Measurements from ENCODE around the gene ANGPTL4. TPM values are rescaled to one million over a fixed set of nuclear protein-coding genes. Genes with fewer than 3 reads are reported as not detected.

ANGPTL4 gene
- total RNA-seq, 1 donor = 4.4 TPM

DNA sequence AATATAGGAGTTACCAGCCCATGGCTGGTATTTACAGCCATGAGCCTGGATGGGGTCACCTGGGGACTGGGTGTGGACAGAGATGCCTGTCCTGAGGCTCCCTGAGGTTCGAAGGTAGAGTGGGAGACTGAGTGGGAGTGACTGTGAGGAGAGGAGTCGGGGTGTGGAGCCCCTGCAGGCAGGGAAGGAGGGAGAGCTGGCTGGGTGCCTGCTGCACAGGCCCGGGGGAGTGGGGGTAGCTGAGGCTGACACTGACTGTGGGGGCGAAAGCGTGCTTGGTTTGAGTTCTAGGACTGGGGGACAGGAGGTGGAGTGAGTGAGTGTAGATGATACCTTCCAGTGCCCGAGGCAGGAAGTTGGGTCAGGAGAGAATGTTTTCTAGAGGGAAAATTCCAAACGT lies 33.3 kb downstream of the ANGPTL4 start:
- TF ChIP-seq, protein P1, sequence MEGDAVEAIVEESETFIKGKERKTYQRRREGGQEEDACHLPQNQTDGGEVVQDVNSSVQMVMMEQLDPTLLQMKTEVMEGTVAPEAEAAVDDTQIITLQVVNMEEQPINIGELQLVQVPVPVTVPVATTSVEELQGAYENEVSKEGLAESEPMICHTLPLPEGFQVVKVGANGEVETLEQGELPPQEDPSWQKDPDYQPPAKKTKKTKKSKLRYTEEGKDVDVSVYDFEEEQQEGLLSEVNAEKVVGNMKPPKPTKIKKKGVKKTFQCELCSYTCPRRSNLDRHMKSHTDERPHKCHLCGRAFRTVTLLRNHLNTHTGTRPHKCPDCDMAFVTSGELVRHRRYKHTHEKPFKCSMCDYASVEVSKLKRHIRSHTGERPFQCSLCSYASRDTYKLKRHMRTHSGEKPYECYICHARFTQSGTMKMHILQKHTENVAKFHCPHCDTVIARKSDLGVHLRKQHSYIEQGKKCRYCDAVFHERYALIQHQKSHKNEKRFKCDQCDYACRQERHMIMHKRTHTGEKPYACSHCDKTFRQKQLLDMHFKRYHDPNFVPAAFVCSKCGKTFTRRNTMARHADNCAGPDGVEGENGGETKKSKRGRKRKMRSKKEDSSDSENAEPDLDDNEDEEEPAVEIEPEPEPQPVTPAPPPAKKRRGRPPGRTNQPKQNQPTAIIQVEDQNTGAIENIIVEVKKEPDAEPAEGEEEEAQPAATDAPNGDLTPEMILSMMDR (IDR thresholded peaks at IDR 0.05; ENCODE audit: insufficient read depth, low read length) = no peak
- no peak overlapping the region for H3K4me3 ChIP-seq (ENCODE audit: low read depth, low read length)
- no peak for DNase-seq (ENCODE audit: low read depth)

DNA sequence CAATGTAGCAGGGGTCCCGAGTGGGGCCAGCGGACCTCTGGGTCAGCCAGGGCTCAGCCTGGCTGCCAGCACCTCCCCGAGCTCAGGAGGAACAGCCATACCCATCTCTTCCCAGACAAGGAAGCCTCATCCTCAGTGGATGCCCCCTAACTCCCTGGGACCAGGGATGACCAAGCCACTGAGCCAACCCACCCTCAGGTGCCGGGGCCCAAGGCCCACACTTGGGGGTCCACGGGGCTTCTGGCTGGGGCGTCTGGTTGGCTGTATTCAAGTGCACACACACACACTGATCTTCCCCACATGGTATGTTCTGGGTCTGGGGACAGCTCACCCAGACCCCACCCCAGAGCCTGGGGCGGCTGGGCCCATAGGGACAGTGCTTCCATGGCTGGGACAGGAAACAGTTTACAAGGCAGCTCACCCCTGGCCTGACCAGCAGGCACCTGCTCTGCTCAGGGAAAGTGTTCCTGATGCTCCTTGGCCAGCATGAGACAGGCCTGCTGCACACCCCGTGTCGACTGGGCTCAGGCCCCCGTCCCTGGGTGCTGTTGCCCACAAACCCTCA lies 33.9 kb downstream of the ANGPTL4 start:
- no peak overlapping the region for H3K4me3 ChIP-seq (ENCODE audit: low read depth, low read length)
- DNase-seq (ENCODE audit: low read depth) = no peak
- TF ChIP-seq, protein P1 (IDR thresholded peaks at IDR 0.05; ENCODE audit: insufficient read depth, low read length) = no peak

DNA sequence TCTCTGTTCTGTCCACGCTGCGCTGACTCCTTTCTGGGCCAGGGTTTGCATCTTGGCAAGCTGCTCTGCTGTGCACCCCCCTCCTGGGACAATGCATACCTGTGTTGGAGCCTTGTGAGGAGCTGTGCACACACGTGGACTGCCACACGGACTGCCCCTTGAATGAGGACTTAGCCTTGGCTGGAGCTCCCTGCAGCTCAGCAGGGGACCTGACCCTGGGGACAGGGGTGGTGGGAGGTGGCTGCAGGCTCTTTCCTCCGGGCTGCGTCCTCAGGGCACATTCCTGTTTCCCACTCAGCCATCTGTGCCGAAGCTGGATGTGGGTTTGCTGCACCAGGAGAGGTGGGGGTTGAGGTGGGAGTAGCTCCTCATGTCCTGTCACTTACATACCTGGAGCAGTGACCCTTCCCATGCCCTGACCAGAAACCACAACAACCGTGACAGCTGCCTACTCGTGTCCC lies 34.4 kb downstream of the ANGPTL4 start:
- no peak for DNase-seq (ENCODE audit: low read depth)
- TF ChIP-seq, protein P1 (IDR thresholded peaks at IDR 0.05; ENCODE audit: insufficient read depth, low read length) = no peak
- H3K4me3 ChIP-seq (ENCODE audit: low read depth, low read length) = no peak overlapping the region

DNA sequence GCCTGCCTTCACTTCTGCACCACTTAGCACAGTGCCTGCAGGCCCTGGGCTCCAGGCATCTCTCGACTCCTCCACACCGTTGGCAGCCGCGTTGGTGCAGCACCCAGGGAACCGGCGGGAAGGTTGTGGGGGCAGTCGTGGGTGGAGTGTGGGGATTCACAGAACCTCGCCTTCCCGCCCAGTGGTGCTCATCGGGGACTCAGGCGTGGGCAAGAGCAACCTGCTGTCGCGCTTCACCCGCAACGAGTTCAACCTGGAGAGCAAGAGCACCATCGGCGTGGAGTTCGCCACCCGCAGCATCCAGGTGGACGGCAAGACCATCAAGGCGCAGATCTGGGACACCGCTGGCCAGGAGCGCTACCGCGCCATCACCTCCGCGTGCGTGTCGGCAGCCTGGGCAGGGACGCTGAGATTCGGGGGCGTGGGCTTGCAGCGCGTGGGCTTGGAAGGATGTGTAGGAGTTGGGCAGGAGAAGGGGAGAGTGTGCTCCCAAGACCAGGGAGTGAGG lies 35.8 kb downstream of the ANGPTL4 start:
- no peak overlapping the region for H3K4me3 ChIP-seq (ENCODE audit: low read depth, low read length)
- TF ChIP-seq, protein P1 (IDR thresholded peaks at IDR 0.05; ENCODE audit: insufficient read depth, low read length) = no peak
- DNase-seq (ENCODE audit: low read depth) = no peak

DNA sequence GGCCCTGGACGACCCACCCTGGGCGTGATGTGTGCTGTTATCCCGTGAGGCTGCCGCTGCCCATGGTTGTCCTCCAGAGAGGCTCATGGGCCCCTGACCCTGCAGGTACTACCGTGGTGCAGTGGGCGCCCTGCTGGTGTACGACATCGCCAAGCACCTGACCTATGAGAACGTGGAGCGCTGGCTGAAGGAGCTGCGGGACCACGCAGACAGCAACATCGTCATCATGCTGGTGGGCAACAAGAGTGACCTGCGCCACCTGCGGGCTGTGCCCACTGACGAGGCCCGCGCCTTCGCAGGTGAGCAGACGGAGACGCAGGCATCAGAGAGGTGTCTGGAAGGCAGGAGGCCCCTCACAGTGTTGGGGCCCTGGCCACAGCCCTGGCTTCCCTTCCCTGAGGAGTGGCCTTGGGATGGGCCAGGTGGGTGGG lies 38.0 kb downstream of the ANGPTL4 start:
- H3K4me3 ChIP-seq (ENCODE audit: low read depth, low read length) = no peak overlapping the region
- TF ChIP-seq, protein P1 (IDR thresholded peaks at IDR 0.05; ENCODE audit: insufficient read depth, low read length) = no peak
- DNase-seq (ENCODE audit: low read depth) = no peak

DNA sequence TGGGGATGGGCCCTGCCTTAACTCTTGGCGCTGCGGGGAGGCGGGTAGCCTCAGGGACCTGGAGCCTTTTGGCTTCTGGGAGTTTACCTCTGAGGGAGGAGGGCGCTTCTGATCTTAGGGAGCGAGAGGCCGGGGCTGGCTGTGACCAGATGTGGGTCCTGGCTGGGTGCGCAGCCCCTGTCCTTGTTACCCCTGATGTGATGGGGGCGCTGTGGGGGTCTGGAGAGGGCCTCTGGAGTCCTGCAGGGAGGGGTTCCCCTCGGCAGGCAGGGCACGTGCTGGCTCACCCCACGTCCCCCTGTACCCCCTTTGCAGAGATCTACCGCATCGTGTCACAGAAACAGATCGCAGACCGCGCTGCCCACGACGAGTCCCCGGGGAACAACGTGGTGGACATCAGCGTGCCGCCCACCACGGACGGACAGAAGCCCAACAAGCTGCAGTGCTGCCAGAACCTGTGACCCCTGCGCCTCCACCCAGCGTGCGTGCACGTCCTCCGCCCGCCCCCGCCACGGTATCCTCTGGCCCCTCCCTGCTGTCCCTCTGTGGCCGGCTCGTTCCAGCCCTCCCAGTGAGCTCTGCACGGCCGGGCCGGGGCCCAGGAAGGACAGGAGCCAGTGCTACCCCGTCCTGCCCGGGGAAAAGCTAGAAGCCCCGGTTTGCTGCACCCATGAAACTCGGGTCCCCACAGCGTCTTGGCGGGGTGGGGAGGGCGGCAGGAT lies 39.3 kb downstream of the ANGPTL4 start:
- no peak overlapping the region for H3K4me3 ChIP-seq (ENCODE audit: low read depth, low read length)
- DNase-seq (ENCODE audit: low read depth) = no peak
- TF ChIP-seq, protein P1 (IDR thresholded peaks at IDR 0.05; ENCODE audit: insufficient read depth, low read length) = no peak
